Caco-2 (cell line): ENCODE measurements around the gene VEPH1. TPM values are rescaled to one million over a fixed set of nuclear protein-coding genes. Genes with fewer than 3 reads are reported as not detected.

ENCODE experiments used
- BruUV-seq: library from RNA; stranded (reverse); fragments of 400-500 nt; replicated peaks from 2 replicates; lab custom pipeline; 2021; lab: Mats Ljungman, UMichigan
- CTCF ChIA-PET: fragments of 300-600 bp; sonication (Branson Sonifier 250); formaldehyde crosslinking; loops from one replicate; lab custom pipeline; 2022; ENCODE audit warnings: antibody characterized with exemption; lab: Charles Lee
- POLR2A ChIA-PET: fragments of 300-600 bp; sonication (Branson Sonifier 250); formaldehyde crosslinking; loops from one replicate; lab custom pipeline; 2022; ENCODE audit warnings: antibody characterized with exemption; lab: Charles Lee
- DNase-seq, 2 experiments: peaks; one replicate each; pipeline versions ENCODE4 v3.0.0 to v3.0.0-alpha.2; 2020 to 2022
- H3K27me3 ChIP-seq: replicated peaks from 2 replicates; pipeline ENCODE4 v1.6.0; 2011; ENCODE audit warnings: low read length; ENCODE audit not compliant: control insufficient read depth, insufficient read depth
- H3K36me3 ChIP-seq: 2 replicates; pipeline ENCODE4 v1.5.1; 2011; ENCODE audit warnings: low read length; ENCODE audit not compliant: control insufficient read depth, insufficient read depth
- H3K4me1 ChIP-seq: fragments of 250-450 bp; sonication (Bioruptor Pico); 2 replicates; pipeline ENCODE4 v1.5.1; 2020; ENCODE audit warnings: mild to moderate bottlenecking
- H3K4me3 ChIP-seq: 2 replicates; pipeline ENCODE4 v1.5.1; 2011; ENCODE audit warnings: low read depth, mild to moderate bottlenecking, control low read depth, low read length
- H3K9me3 ChIP-seq: fragments of 250-450 bp; sonication (Bioruptor Pico); 2 replicates; pipeline ENCODE4 v1.5.1; 2020; ENCODE audit warnings: mild to moderate bottlenecking, moderate library complexity
- H3K27ac Mint-ChIP-seq: one replicate; pipeline ENCODE4 v1.8.0; 2022; ENCODE audit warnings: mixed read lengths; ENCODE audit not compliant: unreplicated experiment
- H3K27me3 Mint-ChIP-seq: one replicate; pipeline ENCODE4 v1.8.0; 2022; ENCODE audit warnings: mixed read lengths; ENCODE audit not compliant: insufficient read depth, unreplicated experiment
- H3K36me3 Mint-ChIP-seq: one replicate; pipeline ENCODE4 v1.8.0; 2022; ENCODE audit warnings: mild to moderate bottlenecking, mixed read lengths; ENCODE audit not compliant: insufficient read depth, unreplicated experiment
- H3K4me1 Mint-ChIP-seq: one replicate; pipeline ENCODE4 v1.8.0; 2022; ENCODE audit warnings: low read depth, mixed read lengths; ENCODE audit not compliant: unreplicated experiment
- H3K4me3 Mint-ChIP-seq: one replicate; pipeline ENCODE4 v1.8.0; 2022; ENCODE audit warnings: mild to moderate bottlenecking, moderate library complexity, mixed read lengths; ENCODE audit not compliant: unreplicated experiment
- H3K9me3 Mint-ChIP-seq: one replicate; pipeline ENCODE4 v1.8.0; 2022; ENCODE audit warnings: mixed read lengths; ENCODE audit not compliant: unreplicated experiment
- CTCF ChIP-seq, 2 experiments: fragments of 200-600 bp in 1 of 2; IDR thresholded peaks; 1 replicate in 1 of 2; 2 replicates in 1 of 2; pipeline versions ENCODE4 v1.5.1 to v1.8.0; 2011 to 2022; ENCODE audit warnings: antibody characterized with exemption in 1 of 2, control low read depth in 1 of 2, inconsistent platforms in 1 of 2, low read depth in 1 of 2, low read length in 1 of 2, mild to moderate bottlenecking in 1 of 2, moderate library complexity in 1 of 2; ENCODE audit not compliant: insufficient read depth in 1 of 2, severe bottlenecking in 1 of 2, unreplicated experiment in 1 of 2
- intact Hi-C: fragments of 100-400 bp; cut with micrococcal nuclease; formaldehyde crosslinking; loops from one replicate; pipeline ENCODE4 v1.10.0; 2022; ENCODE audit not compliant: unreplicated experiment
- total RNA-seq: library from RNA; stranded (reverse); gene quantifications from 2 replicates; pipeline ENCODE4 v1.2.3, GENCODE V29; 2022

Gene VEPH1
- total RNA-seq, 1 experiment from 2014 or later = 12.0 TPM

GRCh38 chr3:157520485-157521150 is 17.4 kb upstream of the VEPH1 start:
- no peak overlapping the region for H3K4me3 ChIP-seq
- intact Hi-C loops = no loop called here
- ChIA-PET POLR2A (no interaction called here), CTCF (no interaction called here)
- H3K4me3 Mint-ChIP-seq = no peak overlapping the region
- peaks cover 9% of the 10 kb centered on the region for H3K27me3 Mint-ChIP-seq
- H3K36me3 ChIP-seq = no peaks in the 10 kb centered on the region
- no TSS peak for BruUV-seq
- no peak overlapping the region for H3K27ac Mint-ChIP-seq
- no peaks in the 10 kb centered on the region for H3K4me1 Mint-ChIP-seq
- H3K36me3 Mint-ChIP-seq = no peaks in the 10 kb centered on the region
- TF ChIP-seq CTCF (IDR thresholded peaks at IDR 0.05; ENCODE audit: insufficient read depth in 1 of 2, low read depth in 1 of 2, low read length in 1 of 2, severe bottlenecking in 1 of 2, unreplicated experiment in 1 of 2) = no peak
- no peaks in the 10 kb centered on the region for H3K9me3 ChIP-seq
- no peaks in the 10 kb centered on the region for H3K4me1 ChIP-seq
- H3K9me3 Mint-ChIP-seq = no peaks in the 10 kb centered on the region
- H3K27me3 ChIP-seq = no peaks in the 10 kb centered on the region
- DNase-seq = no peak

- no peaks in the 10 kb centered on the region for H3K36me3 ChIP-seq
- POLR2A ChIA-PET = no interaction called here
- H3K27me3 ChIP-seq = no peaks in the 10 kb centered on the region
Observed at GRCh38 chr3:157518881-157519280, 15.7 kb upstream of the VEPH1 start.

GRCh38 chr3:157516928-157517327 is 13.7 kb upstream of the VEPH1 start:
- no peak for TF ChIP-seq CTCF (IDR thresholded peaks at IDR 0.05; ENCODE audit: insufficient read depth in 1 of 2, low read depth in 1 of 2, low read length in 1 of 2, severe bottlenecking in 1 of 2, unreplicated experiment in 1 of 2)
- no peaks in the 10 kb centered on the region for H3K36me3 ChIP-seq
- Mint-ChIP-seq H3K4me3 (no peak overlapping the region), H3K27me3 (peaks cover 9% of the 10 kb centered on the region), H3K36me3 (no peaks in the 10 kb centered on the region), H3K27ac (no peak overlapping the region), H3K4me1 (no peaks in the 10 kb centered on the region), H3K9me3 (no peaks in the 10 kb centered on the region)
- no peak overlapping the region for H3K4me3 ChIP-seq
- BruUV-seq = no TSS peak
- intact Hi-C loops = no loop called here
- CTCF ChIA-PET = no interaction called here
- no peaks in the 10 kb centered on the region for H3K9me3 ChIP-seq
- H3K4me1 ChIP-seq = no peaks in the 10 kb centered on the region
- no peaks in the 10 kb centered on the region for H3K27me3 ChIP-seq
- POLR2A ChIA-PET = no interaction called here
- no peak for DNase-seq

More at GRCh38 chr3:157518881-157519280, 15.7 kb upstream of the VEPH1 start:
- H3K9me3 ChIP-seq = no peaks in the 10 kb centered on the region
- BruUV-seq = no TSS peak
- H3K27ac Mint-ChIP-seq = no peak overlapping the region
- no peak overlapping the region for H3K4me3 ChIP-seq
- H3K9me3 Mint-ChIP-seq = no peaks in the 10 kb centered on the region
- TF ChIP-seq CTCF (IDR thresholded peaks at IDR 0.05; ENCODE audit: insufficient read depth in 1 of 2, low read depth in 1 of 2, low read length in 1 of 2, severe bottlenecking in 1 of 2, unreplicated experiment in 1 of 2) = no peak
- H3K36me3 Mint-ChIP-seq = no peaks in the 10 kb centered on the region
- no peaks in the 10 kb centered on the region for H3K4me1 Mint-ChIP-seq
- H3K27me3 Mint-ChIP-seq = peaks cover 6% of the 10 kb centered on the region
- H3K4me3 Mint-ChIP-seq = no peak overlapping the region
- no peaks in the 10 kb centered on the region for H3K4me1 ChIP-seq
- intact Hi-C loops = no loop called here
- CTCF ChIA-PET = no interaction called here
- no peak for DNase-seq
